ENCODE measurements around the gene CLIP2. TPM values are rescaled to one million over a fixed set of nuclear protein-coding genes. Genes with fewer than 3 reads are reported as not detected.

CLIP2 gene
- polyA plus RNA-seq, 3 donors: 1.1 to 5.2 (median 1.3) TPM

DNA sequence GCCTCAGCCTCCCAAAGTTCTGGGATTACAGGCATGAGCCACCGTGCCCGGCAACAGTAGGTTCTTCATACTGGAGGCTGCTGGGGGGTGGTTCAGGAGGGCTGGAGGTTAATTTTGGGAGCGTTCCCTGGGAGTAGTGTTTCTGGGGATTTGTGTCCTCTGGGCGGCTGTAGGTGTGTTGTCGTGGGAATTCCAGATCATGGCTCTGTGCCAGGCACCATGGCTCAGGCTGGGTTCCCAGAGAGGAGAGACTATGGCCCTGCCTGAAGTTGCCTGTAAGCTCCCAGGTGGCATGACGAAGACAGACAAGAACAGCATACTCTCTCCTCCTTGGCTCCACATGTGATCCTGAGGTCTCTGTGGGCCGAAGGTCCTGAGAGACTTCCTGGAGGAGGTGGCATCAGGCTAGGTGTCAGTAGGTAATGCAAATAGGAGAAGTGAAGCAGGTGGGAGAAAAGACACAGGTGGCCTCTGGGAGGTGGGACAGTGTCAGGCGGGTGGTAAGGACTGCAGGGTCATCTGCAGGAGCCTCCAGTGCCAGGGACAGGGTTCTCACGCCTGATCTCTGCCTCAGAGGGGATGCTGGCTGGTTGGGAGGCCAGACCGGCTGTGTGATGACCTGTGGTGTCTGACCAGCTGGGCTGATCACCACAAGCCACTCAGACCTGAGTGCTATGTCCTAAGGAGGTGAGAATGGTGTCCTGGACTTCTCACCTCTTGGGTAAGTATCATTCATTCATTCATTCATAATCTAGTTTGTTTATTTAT, 18.7 kb downstream of the CLIP2 start:
- no peaks in the 10 kb centered on the region for H3K79me2 ChIP-seq (ENCODE audit: insufficient read depth, low read length)
- Mint-ChIP-seq H3K4me3 (no peak overlapping the region), H3K4me1 (peaks cover 27% of the 10 kb centered on the region), H3K27me3 (ENCODE audit: low read depth in 3 of 3) (peaks cover 15 to 28% (median 23%) of the 10 kb centered on the region in 3 donors), H3K36me3 (peaks cover 4 to 6% of the 10 kb centered on the region in 2 donors), H3K9me3 (peaks cover 0 to 3% (median 0%) of the 10 kb centered on the region in 7 donors), H3K27ac (no peak overlapping the region)
- H3K4me2 ChIP-seq (replicated peaks; ENCODE audit: extremely low read depth, low read length, poor library complexity, severe bottlenecking): no peak overlapping the region
- H3K9ac ChIP-seq (ENCODE audit: insufficient read depth, low read length, poor library complexity, severe bottlenecking): no peak overlapping the region
- intact Hi-C loops (cut with micrococcal nuclease): no loop called here
- WGBS (ENCODE audit: insufficient coverage): 93% methylated on average over 7 of the region's 10 CpGs
- H3K9me3 ChIP-seq (replicated peaks in 1 of 2; ENCODE audit: control insufficient read depth in 1 of 2, insufficient read depth in 1 of 2, low read length in 2 of 2): no peaks in the 10 kb centered on the region
- H3K4me3 ChIP-seq (replicated peaks in 1 of 3; ENCODE audit: low read depth in 2 of 3, low read length in 3 of 3): no peak overlapping the region
- H3K27me3 ChIP-seq (ENCODE audit: control insufficient read depth in 2 of 2, insufficient read depth in 2 of 2, low read length in 2 of 2): peaks cover 0 to 16% of the 10 kb centered on the region in 2 donors
- H2AFZ ChIP-seq (ENCODE audit: insufficient read depth, low read depth, low read length, poor library complexity, severe bottlenecking): no peak overlapping the region
- no peak overlapping the region for H3K27ac ChIP-seq (ENCODE audit: low read depth in 1 of 2, low read length in 2 of 2)
- DNase-seq: no peak
- H3K4me1 ChIP-seq (ENCODE audit: control insufficient read depth in 1 of 2, insufficient read depth in 2 of 2, low read length in 2 of 2): peaks cover 16 to 19% of the 10 kb centered on the region in 2 donors
- TF ChIP-seq, protein P1, sequence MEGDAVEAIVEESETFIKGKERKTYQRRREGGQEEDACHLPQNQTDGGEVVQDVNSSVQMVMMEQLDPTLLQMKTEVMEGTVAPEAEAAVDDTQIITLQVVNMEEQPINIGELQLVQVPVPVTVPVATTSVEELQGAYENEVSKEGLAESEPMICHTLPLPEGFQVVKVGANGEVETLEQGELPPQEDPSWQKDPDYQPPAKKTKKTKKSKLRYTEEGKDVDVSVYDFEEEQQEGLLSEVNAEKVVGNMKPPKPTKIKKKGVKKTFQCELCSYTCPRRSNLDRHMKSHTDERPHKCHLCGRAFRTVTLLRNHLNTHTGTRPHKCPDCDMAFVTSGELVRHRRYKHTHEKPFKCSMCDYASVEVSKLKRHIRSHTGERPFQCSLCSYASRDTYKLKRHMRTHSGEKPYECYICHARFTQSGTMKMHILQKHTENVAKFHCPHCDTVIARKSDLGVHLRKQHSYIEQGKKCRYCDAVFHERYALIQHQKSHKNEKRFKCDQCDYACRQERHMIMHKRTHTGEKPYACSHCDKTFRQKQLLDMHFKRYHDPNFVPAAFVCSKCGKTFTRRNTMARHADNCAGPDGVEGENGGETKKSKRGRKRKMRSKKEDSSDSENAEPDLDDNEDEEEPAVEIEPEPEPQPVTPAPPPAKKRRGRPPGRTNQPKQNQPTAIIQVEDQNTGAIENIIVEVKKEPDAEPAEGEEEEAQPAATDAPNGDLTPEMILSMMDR (IDR thresholded peaks at IDR 0.05): no peak
- H3K36me3 ChIP-seq (replicated peaks in 1 of 2; ENCODE audit: control insufficient read depth in 1 of 2, insufficient read depth in 2 of 2, low read length in 2 of 2): no peaks in the 10 kb centered on the region
- peaks cover 46% of the 10 kb centered on the region for H4K20me1 ChIP-seq (ENCODE audit: insufficient read depth, low read length)

DNA sequence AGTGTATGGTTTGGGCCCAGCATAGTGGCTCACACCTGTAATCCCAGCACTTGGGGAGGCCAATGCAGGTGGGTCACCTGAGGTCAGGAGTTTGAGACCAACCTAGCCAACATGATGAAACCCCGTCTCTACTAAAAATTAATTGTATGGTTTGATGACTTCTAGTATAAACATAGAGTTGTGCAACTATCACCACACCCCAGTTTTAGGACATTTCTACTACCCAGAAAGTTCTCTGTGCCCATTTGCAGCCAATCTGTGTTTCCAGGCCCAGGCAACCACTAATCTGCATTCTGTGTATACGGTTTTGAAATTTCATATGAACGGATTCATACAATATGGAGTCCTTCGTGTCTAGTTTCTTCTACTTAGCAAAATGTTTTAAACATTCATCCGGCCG, 20.0 kb downstream of the CLIP2 start:
- Histone ChIP-seq H3K4me1 (ENCODE audit: control insufficient read depth in 1 of 2, insufficient read depth in 2 of 2, low read length in 2 of 2) (peaks cover 16 to 20% of the 10 kb centered on the region in 2 donors), H3K9ac (ENCODE audit: insufficient read depth, low read length, poor library complexity, severe bottlenecking) (no peak overlapping the region), H2AFZ (ENCODE audit: insufficient read depth, low read depth, low read length, poor library complexity, severe bottlenecking) (no peak overlapping the region), H3K4me3 (replicated peaks in 1 of 3; ENCODE audit: low read depth in 2 of 3, low read length in 3 of 3) (no peak overlapping the region), H3K4me2 (replicated peaks; ENCODE audit: extremely low read depth, low read length, poor library complexity, severe bottlenecking) (no peak overlapping the region), H3K9me3 (replicated peaks in 1 of 2; ENCODE audit: control insufficient read depth in 1 of 2, insufficient read depth in 1 of 2, low read length in 2 of 2) (no peaks in the 10 kb centered on the region), H3K27me3 (ENCODE audit: control insufficient read depth in 2 of 2, insufficient read depth in 2 of 2, low read length in 2 of 2) (peaks cover 0 to 16% of the 10 kb centered on the region in 2 donors), H3K79me2 (ENCODE audit: insufficient read depth, low read length) (no peaks in the 10 kb centered on the region), H3K36me3 (replicated peaks in 1 of 2; ENCODE audit: control insufficient read depth in 1 of 2, insufficient read depth in 2 of 2, low read length in 2 of 2) (no peaks in the 10 kb centered on the region), H4K20me1 (ENCODE audit: insufficient read depth, low read length) (peaks cover 45% of the 10 kb centered on the region), H3K27ac (ENCODE audit: low read depth in 1 of 2, low read length in 2 of 2) (no peak overlapping the region)
- peaks cover 15 to 28% (median 21%) of the 10 kb centered on the region in 3 donors for H3K27me3 Mint-ChIP-seq (ENCODE audit: low read depth in 3 of 3)
- peaks cover 4 to 6% of the 10 kb centered on the region in 2 donors for H3K36me3 Mint-ChIP-seq
- H3K27ac Mint-ChIP-seq: no peak overlapping the region
- TF ChIP-seq, protein P1 (IDR thresholded peaks at IDR 0.05): no peak
- H3K9me3 Mint-ChIP-seq: peaks cover 0 to 3% (median 0%) of the 10 kb centered on the region in 7 donors
- no peak for DNase-seq
- intact Hi-C loops (cut with micrococcal nuclease): no loop called here
- H3K4me3 Mint-ChIP-seq: no peak overlapping the region
- H3K4me1 Mint-ChIP-seq: peaks cover 27% of the 10 kb centered on the region
- WGBS (ENCODE audit: insufficient coverage): 96% methylated on average over 4 of the region's 6 CpGs

Data from CD14-positive monocyte (primary cell).